CD4-positive, alpha-beta T cell treated with Interleukin-6 for 4 hours (primary cell): ENCODE measurements around the gene OR4N2.
"Not testable (repeated sequence)": the region's sequence is repeated elsewhere in the genome, so short reads cannot be mapped to it uniquely, and the experiment has no call there.

Experiments
- DNase-seq: peaks from one replicate; pipeline ENCODE4 v3.0.0-alpha.2; 2020; ENCODE audit warnings: mixed read lengths

Gene OR4N2

DNA sequence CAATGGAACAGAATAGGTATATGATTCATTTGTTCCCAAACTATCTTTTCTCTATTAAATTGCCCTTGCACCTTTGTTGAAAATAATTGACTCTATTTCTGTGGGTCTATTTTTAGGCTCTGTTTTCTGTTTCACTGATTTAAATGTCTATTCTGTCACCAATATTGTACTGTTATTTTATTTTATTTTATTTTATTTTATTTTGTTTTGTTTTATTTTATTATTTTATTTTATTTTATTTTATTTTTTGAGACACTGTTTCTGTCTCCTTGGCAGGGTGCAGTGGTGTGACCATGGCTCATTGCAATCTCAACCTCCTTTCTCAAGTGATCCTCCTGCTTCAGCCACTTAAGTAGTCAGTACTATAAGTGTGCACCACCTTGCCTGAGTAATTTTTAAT lies 34.9 kb downstream of the OR4N2 start:
- no peak for DNase-seq

DNA sequence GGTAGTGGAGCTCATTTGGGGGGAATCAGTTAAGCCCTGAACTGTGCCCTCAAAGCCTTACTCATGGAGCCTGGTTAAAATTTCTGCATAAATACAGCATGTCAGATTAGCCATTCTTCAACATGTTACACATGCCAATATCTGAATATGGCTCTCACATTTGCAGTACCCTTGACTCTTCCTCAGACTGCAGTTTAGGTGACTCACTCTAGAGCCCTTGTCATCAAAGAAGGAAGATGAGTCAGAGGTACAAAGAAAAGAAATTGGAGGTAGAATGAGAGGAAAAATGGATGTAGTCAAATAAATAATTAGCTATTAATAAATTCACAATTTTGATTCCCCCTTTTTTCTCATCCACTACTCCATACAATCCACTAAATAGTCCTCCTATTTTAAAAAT lies 47.8 kb downstream of the OR4N2 start:
- no peak for DNase-seq

DNA sequence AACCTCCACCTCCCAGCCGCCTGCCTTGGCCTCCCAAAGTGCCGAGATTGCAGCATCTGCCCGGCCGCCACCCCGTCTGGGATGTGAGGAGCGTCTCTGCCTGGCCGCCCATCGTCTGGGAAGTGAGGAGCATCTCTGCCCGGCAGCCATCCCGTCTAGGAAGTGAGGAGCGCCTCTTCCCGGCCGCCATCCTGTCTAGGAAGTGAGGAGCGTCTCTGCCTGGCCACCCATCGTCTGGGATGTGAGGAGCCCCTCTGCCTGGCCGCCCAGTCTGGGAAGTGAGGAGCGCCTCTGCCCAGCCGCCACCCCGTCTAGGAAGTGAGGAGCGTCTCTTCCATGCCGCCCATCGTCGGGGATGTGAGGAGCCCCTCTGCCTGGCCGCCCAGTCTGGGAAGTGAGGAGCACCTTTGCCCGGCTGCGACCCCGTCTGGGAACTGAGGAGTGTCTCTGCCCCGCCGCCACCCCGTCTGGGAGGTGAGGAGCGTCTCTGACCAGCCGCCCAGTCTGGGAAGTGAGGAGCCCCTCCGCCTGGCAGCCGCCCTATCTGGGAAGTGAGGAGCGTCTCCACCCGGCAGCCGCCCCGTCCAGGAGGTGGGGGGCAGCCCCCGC lies 62.6 kb downstream of the OR4N2 start:
- DNase-seq = not testable (repeated sequence)

DNA sequence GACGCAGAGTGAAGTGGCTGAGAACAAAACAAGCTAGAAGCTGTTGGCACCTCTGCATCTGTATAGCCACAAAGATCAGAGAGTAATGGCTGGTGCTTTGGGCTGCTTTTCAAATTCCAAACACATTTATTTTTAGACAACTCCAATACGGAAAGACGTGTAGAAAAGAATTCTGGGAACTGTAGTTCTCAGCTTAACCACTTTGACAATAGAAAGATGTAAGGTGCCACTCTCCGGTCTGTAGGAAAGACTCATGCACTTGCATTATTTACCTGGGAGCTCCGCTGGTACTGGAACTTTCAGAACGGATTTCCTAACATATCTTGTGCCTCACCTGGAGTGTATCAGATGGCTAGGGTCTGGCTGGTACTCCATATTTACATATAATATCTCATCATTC lies 69.6 kb downstream of the OR4N2 start:
- no peak for DNase-seq

DNA sequence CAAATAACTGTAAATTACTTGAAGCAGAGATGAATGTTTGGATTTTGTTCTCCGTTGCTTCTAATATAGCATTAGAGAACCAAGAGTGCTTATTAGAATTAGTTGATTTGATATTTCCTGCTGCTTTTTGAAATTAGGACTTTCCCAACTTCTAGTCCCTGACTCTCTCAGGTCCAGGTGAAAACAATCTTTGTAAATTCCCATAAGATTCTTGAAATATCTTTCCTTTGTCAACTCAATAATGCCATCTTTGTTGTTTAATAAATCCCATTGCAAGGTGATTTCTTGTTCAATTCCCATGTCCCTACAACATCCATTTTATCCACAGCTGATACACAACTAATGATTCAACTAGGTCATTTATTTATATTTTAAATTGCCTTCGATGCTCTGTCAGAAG lies 71.3 kb downstream of the OR4N2 start, which contains the start of gene OR4K2:
Gene OR4K2, plus strand, starts transcription at position 301 of the 400 bp plus-strand sequence. CDS start 1,126 bp downstream, outside the sequence.
- DNase-seq = no peak

GRCh38 chr14:19878029-19878642 lies 74.6 kb downstream of the OR4N2 start:
- no peak for DNase-seq
